IMR-90 (cell line): ENCODE results near the gene POC1B. TPM values are rescaled to one million over a fixed set of nuclear protein-coding genes. Genes with fewer than 3 reads are reported as not detected.

Experiments
- ATAC-seq: fragments of 200-7000 bp; cut with Tn5 transposase; 2 replicates; pipeline ENCODE4 v1.9.1; 2020; ENCODE audit warnings: low read depth, mild to moderate bottlenecking, moderate library complexity
- BruUV-seq: library from RNA; stranded (reverse); fragments of 400-500 nt; replicated peaks from 2 replicates; lab custom pipeline; 2021; lab: Mats Ljungman, UMichigan
- CTCF ChIA-PET: fragments of 300-600 bp; formaldehyde crosslinking; extraction: SDS; loops from one replicate; lab custom pipeline; 2021; ENCODE audit warnings: antibody characterized with exemption; lab: Yijun Ruan, JAX
- POLR2A ChIA-PET: fragments of 300-600 bp; sonication (Branson Sonifier 250); formaldehyde crosslinking; loops from one replicate; lab custom pipeline; 2022; ENCODE audit warnings: antibody characterized with exemption; ENCODE audit not compliant: unreplicated experiment; lab: Charles Lee
- DNase-seq: peaks from one replicate; pipeline ENCODE4 v3.0.0; 2013
- H2AFZ ChIP-seq: replicated peaks from 2 replicates; pipeline ENCODE3; 2013; ENCODE audit warnings: low read length, mild to moderate bottlenecking; ENCODE audit not compliant: poor library complexity
- H2AK5ac ChIP-seq: 2 replicates; pipeline ENCODE4 v1.6.1; 2013; ENCODE audit warnings: low read depth, low read length, inconsistent platforms
- H2AK9ac ChIP-seq: replicated peaks from 2 replicates; pipeline ENCODE3; 2013; ENCODE audit warnings: mild to moderate bottlenecking, low read depth, low read length, moderate library complexity; ENCODE audit not compliant: poor library complexity
- H2BK120ac ChIP-seq: 2 replicates; pipeline ENCODE4 v1.6.1; 2013; ENCODE audit warnings: low read depth, low read length, inconsistent platforms
- H2BK15ac ChIP-seq: 3 replicates; pipeline ENCODE4 v1.6.1; 2013; ENCODE audit warnings: low read depth, low read length, inconsistent platforms
- H2BK20ac ChIP-seq: 2 replicates; pipeline ENCODE4 v1.6.1; 2013; ENCODE audit warnings: low read depth, mild to moderate bottlenecking, inconsistent platforms, low read length, moderate library complexity
- H2BK5ac ChIP-seq: 2 replicates; pipeline ENCODE4 v1.6.1; 2013; ENCODE audit warnings: mild to moderate bottlenecking, low read depth, low read length, inconsistent platforms; ENCODE audit not compliant: poor library complexity, severe bottlenecking
- H3K14ac ChIP-seq: replicated peaks from 2 replicates; pipeline ENCODE4 v1.6.1; 2013; ENCODE audit warnings: low read depth, low read length, inconsistent platforms
- H3K18ac ChIP-seq: 2 replicates; pipeline ENCODE4 v1.6.1; 2013; ENCODE audit warnings: low read depth, low read length, control low read depth
- H3K23ac ChIP-seq: 2 replicates; pipeline ENCODE4 v1.6.1; 2013; ENCODE audit warnings: low read depth, low read length, inconsistent platforms
- H3K27ac ChIP-seq: 2 replicates; pipeline ENCODE4 v1.5.1; 2013; ENCODE audit warnings: mild to moderate bottlenecking, control low read depth, low read length; ENCODE audit not compliant: insufficient read depth
- H3K27me3 ChIP-seq: 2 replicates; pipeline ENCODE4 v1.6.1; 2013; ENCODE audit warnings: low read length; ENCODE audit not compliant: control insufficient read depth, insufficient read depth
- H3K36me3 ChIP-seq: 2 replicates; pipeline ENCODE4 v1.6.1; 2013; ENCODE audit warnings: low read length, mixed read lengths; ENCODE audit not compliant: control insufficient read depth, insufficient read depth
- H3K4ac ChIP-seq: 2 replicates; pipeline ENCODE4 v1.6.1; 2013; ENCODE audit warnings: low read depth, low read length, inconsistent platforms
- H3K4me1 ChIP-seq: 2 replicates; pipeline ENCODE4 v1.6.1; 2013; ENCODE audit warnings: low read length, mixed read lengths; ENCODE audit not compliant: control insufficient read depth, insufficient read depth
- H3K4me2 ChIP-seq: 2 replicates; pipeline ENCODE4 v1.6.1; 2013; ENCODE audit warnings: low read depth, mild to moderate bottlenecking, control low read depth, low read length, moderate library complexity
- H3K4me3 ChIP-seq: 2 replicates; pipeline ENCODE4 v1.5.1; 2013; ENCODE audit warnings: low read depth, mild to moderate bottlenecking, control low read depth, low read length, moderate library complexity; ENCODE audit not compliant: insufficient read depth
- H3K56ac ChIP-seq: 2 replicates; pipeline ENCODE4 v1.6.1; 2013; ENCODE audit warnings: low read length, inconsistent platforms; ENCODE audit not compliant: insufficient read depth; ENCODE audit errors: extremely low read depth
- H3K79me1 ChIP-seq, 2 experiments: 2 replicates each; pipeline ENCODE4 v1.6.1; 2013; ENCODE audit warnings: low read length in 2 of 2, inconsistent platforms in 1 of 2, low read depth in 1 of 2
- H3K9ac ChIP-seq: 2 replicates; pipeline ENCODE4 v1.6.1; 2013; ENCODE audit warnings: low read depth, low read length, control low read depth
- H3K9me1 ChIP-seq: 2 replicates; pipeline ENCODE4 v1.6.1; 2013; ENCODE audit warnings: low read length, inconsistent platforms; ENCODE audit not compliant: insufficient read depth
- H3K9me3 ChIP-seq: 2 replicates; pipeline ENCODE4 v1.6.1; 2013; ENCODE audit warnings: low read length; ENCODE audit not compliant: control insufficient read depth, insufficient read depth
- H4K20me1 ChIP-seq: 2 replicates; pipeline ENCODE4 v1.6.1; 2013; ENCODE audit warnings: low read length, inconsistent platforms; ENCODE audit not compliant: insufficient read depth
- H4K5ac ChIP-seq: 2 replicates; pipeline ENCODE4 v1.6.1; 2013; ENCODE audit warnings: mild to moderate bottlenecking, low read depth, low read length, control low read depth
- H4K8ac ChIP-seq, 2 experiments: 2 replicates each; pipeline ENCODE4 v1.6.1; 2013; ENCODE audit warnings: low read depth in 2 of 2, low read length in 2 of 2, control low read depth in 1 of 2, inconsistent platforms in 1 of 2
- H4K91ac ChIP-seq: 2 replicates; pipeline ENCODE4 v1.6.1; 2013; ENCODE audit warnings: low read depth, low read length, inconsistent platforms; ENCODE audit not compliant: insufficient read depth
- BHLHE40 ChIP-seq: fragments of 150-350 bp; IDR thresholded peaks from 2 replicates; pipeline ENCODE4 v1.6.1; 2016; ENCODE audit warnings: mild to moderate bottlenecking, low read depth, low read length
- CHD1 ChIP-seq: IDR thresholded peaks from 2 replicates; pipeline ENCODE4 v1.6.1; 2012; ENCODE audit warnings: low read depth, low read length, improper control_type of control experiment
- CTCF ChIP-seq: conservative IDR thresholded peaks from 2 replicates; pipeline ENCODE4 v1.5.1; 2012; ENCODE audit warnings: mild to moderate bottlenecking, low read depth, low read length, improper control_type of control experiment
- MAZ ChIP-seq: IDR thresholded peaks from 2 replicates; pipeline ENCODE4 v1.6.1; 2012; ENCODE audit warnings: low read depth, mild to moderate bottlenecking, low read length, improper control_type of control experiment, moderate library complexity, borderline replicate concordance
- NFE2L2 ChIP-seq: fragments of 150-350 bp; IDR thresholded peaks from 2 replicates; pipeline ENCODE4 v1.6.1; 2016; ENCODE audit warnings: low read depth, mild to moderate bottlenecking, low read length
- POLR2A ChIP-seq: IDR thresholded peaks from 2 replicates; pipeline ENCODE4 v1.6.1; 2012; ENCODE audit warnings: mild to moderate bottlenecking, low read depth, low read length
- RCOR1 ChIP-seq: IDR thresholded peaks from 2 replicates; pipeline ENCODE4 v1.6.1; 2012; ENCODE audit warnings: mild to moderate bottlenecking, low read length, improper control_type of control experiment; ENCODE audit not compliant: insufficient replicate concordance
- dilution Hi-C: fragments of 300-500 bp; cut with HindIII; formaldehyde crosslinking; loops from one replicate; pipeline ENCODE4 v1.14.3; 2018; ENCODE audit warnings: low sequenced_read_pairs; ENCODE audit not compliant: unreplicated experiment
- in situ Hi-C: fragments of 300-500 bp; cut with MboI; formaldehyde crosslinking; loops from 3 replicates; pipeline ENCODE4 v1.14.3; 2019; ENCODE audit warnings: low sequenced_read_pairs, inconsistent platforms, mixed read lengths
- intact Hi-C: fragments of 100-400 bp; cut with micrococcal nuclease; formaldehyde crosslinking; loops from 2 replicates; pipeline ENCODE4 v1.10.0; 2022
- polyA plus RNA-seq, 3 experiments: library from polyadenylated mRNA; depleted of rRNA; stranded (reverse); fragments of >200 nt; gene quantifications; 2 replicates each; pipeline ENCODE4 v1.2.3, GENCODE V29; 2012; ENCODE audit warnings: low replicate concordance in 1 of 3
- total RNA-seq: library from RNA; depleted of rRNA; stranded (reverse); fragments of >200 nt; gene quantifications from 2 replicates; pipeline ENCODE4 v1.2.3, GENCODE V29; 2012
- TF ChIP-seq, protein P1 (sequence below): fragments of 150-350 bp; IDR thresholded peaks from 2 replicates; pipeline ENCODE4 v1.6.1; 2016; ENCODE audit warnings: low read depth, mild to moderate bottlenecking, low read length, moderate library complexity, borderline replicate concordance

POC1B gene
- total and polyA plus RNA-seq, 2 of the 4 experiments (the other 2 are of a cell fraction): 5.0 to 10.4 TPM

- H3K27me3 ChIP-seq: no peaks in the 10 kb centered on the region
- H3K4ac ChIP-seq: no peak overlapping the region
- ChIA-PET POLR2A (no interaction called here), CTCF (no interaction called here)
- H3K4me2 ChIP-seq: no peak overlapping the region
- no peak overlapping the region for H2BK5ac ChIP-seq
- H3K14ac ChIP-seq: no peak overlapping the region
- no peaks in the 10 kb centered on the region for H3K9me1 ChIP-seq
- H4K8ac ChIP-seq: no peak overlapping the region
- no peak overlapping the region for H2AFZ ChIP-seq
- no peak overlapping the region for H4K91ac ChIP-seq
- H3K9me3 ChIP-seq: no peaks in the 10 kb centered on the region
- no peak overlapping the region for H3K56ac ChIP-seq
- no peak for ATAC-seq
- H2BK20ac ChIP-seq: no peak overlapping the region
- in situ Hi-C loops (no loop called here), dilution Hi-C loops (no loop called here), intact Hi-C loops (no loop called here)
- H3K79me1 ChIP-seq: no peaks in the 10 kb centered on the region
- no peak overlapping the region for H3K9ac ChIP-seq
- no peak overlapping the region for H3K4me3 ChIP-seq
- no peak overlapping the region for H4K5ac ChIP-seq
- no peak overlapping the region for H2BK15ac ChIP-seq
- no peak overlapping the region for H2BK120ac ChIP-seq
- no peaks in the 10 kb centered on the region for H4K20me1 ChIP-seq
- no peak overlapping the region for H3K27ac ChIP-seq
- no TSS peak for BruUV-seq
- DNase-seq: no peak
- H2AK9ac ChIP-seq: no peak overlapping the region
- no peaks in the 10 kb centered on the region for H3K36me3 ChIP-seq
- TF ChIP-seq MAZ (no peak), POLR2A (no peak), CTCF (no peak), RCOR1 (no peak), NFE2L2 (no peak), CHD1 (no peak), BHLHE40 (no peak)
- TF ChIP-seq, protein P1, sequence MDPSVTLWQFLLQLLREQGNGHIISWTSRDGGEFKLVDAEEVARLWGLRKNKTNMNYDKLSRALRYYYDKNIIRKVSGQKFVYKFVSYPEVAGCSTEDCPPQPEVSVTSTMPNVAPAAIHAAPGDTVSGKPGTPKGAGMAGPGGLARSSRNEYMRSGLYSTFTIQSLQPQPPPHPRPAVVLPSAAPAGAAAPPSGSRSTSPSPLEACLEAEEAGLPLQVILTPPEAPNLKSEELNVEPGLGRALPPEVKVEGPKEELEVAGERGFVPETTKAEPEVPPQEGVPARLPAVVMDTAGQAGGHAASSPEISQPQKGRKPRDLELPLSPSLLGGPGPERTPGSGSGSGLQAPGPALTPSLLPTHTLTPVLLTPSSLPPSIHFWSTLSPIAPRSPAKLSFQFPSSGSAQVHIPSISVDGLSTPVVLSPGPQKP: no peak
- no peaks in the 10 kb centered on the region for H3K4me1 ChIP-seq
- H2AK5ac ChIP-seq: no peak overlapping the region
- H3K18ac ChIP-seq: no peak overlapping the region
- H3K23ac ChIP-seq: no peak overlapping the region
These were observed 39.2 kb upstream of the POC1B start for GRCh38 chr12:89565002-89565401.
